HG03103 (cell line): ENCODE results near the gene DLG2.

Source experiments
- ATAC-seq: cut with Tn5 transposase; IDR thresholded peaks from one replicate; pipeline ENCODE4 v1.9.1; 2021; ENCODE audit warnings: low read depth; ENCODE audit not compliant: unreplicated experiment

Gene DLG2

DNA sequence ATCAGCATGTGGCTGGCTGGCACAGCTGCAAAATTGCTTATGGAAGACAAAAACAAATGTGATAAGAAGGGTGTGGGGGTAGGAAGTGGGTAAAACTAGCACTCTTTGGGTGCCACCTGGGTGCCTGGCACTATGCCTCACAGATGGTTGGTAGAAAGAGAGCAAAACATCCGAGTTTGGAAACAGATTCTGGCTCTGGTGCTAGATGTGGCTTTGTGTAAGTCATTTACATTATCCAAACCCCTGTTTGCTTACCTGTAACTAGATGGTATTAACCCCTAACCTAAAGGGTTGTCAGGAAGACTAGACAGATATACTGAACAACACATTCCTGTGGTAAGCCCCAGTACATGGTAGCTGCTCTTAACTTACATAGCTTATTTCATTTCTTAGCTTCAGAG is 905.6 kb downstream of the DLG2 start:
- no peak for ATAC-seq

DNA sequence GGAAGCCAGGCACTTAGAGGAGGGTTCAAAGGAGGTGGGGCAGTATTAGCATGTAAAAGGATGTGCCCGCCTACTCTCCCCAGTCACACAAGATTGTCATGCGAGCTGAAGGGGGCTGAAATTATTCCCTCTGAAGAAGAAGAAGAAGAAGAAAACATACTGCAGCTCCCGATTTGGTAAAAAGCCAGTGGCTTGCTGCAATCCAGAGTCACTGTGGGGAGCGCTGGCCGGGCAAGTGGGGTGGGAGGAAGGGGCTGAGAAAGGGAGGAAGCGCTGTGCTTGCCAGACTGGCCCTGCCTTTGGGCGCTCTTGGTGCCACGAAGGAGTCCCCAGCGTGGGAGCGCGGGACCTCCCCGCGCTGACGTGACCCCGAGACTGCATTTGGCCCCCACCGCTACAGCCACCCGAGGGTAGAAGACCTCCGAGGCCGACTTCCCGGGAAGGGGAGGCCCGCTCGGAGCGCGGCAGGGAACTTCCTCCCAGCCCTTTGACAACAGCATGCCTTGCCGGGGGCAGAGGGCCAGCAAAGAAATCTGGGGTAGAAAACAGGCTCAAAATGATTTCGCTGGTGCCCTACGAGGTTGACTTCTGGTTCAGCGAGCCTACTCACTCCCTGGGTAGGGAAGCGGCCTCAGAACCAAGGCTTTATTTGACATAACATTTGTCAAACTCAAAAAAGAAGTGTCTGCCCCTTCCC is 906.3 kb downstream of the DLG2 start:
- no peak for ATAC-seq

DNA sequence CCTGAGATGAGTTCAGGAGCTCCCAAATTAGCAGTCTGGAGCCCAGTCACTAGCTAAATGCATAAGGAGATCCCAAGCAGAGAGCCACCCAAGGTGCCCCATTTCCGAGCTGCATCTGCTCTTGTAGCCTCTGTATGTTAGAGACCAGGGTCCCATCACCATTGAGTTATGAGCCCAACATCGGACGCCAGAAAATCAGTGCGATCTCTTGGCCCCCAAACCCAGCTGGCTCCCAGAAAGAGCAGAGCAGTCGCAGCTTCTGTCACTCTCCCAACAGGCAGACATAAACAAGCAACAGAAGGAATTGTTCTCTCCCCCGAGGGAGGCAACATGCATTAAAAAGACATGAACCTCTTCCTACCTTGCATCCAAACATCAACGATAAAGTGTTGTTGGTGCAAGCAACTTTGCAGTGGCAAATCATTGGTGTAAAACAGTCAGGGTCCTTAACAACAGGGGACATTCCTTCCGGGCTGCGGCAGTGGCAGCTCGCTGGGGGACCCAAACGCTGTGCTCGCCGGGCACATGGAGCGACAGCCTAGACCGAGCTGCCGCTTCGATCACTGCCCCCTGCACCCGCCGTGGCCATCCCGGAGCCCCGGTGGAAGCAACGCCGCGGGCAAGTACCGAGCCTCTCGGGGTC is 907.1 kb downstream of the DLG2 start:
- no peak for ATAC-seq

DNA sequence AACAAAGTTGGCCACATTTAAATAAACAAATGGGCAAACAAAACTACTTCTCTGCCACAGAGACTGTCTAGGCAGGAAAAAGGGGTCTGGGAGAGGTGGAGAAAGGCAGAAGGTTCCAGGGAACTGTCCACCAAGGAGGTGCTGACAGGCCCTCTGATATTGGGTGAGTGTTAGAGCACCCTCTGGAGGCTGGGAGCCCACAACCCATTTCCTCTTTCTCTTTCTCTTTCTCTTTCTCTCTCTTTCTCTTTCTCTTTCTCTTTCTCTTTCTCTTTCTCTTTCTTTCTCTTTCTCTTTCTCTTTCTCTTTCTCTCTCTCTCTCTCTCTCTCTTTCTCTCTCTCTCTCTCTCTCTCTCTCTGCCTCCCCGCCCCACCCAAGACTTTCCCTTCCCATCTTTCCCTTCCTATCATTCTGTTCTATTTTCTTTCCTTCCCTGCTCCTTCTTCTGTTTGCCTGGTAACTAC is 912.8 kb downstream of the DLG2 start:
- ATAC-seq, result peak; percentile 97

DNA sequence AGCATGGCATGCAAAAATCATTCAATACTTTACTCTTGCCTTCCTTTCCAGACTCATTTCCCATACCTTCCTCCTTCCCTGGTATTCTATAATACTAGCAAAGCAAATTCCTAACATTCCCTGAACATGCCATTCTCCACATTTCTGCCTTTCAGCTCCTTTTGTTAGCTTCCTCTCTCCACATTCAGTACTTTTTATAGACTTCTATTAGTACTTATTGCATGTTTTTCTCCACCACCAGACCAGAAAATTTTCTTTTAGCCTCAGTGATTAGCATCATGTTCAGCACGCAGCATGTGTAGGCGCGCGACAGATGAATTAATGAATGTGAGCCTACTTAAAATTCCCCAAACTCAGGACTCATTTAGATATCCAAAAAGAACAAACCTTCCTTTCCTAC is 935.3 kb downstream of the DLG2 start:
- ATAC-seq, result no peak

DNA sequence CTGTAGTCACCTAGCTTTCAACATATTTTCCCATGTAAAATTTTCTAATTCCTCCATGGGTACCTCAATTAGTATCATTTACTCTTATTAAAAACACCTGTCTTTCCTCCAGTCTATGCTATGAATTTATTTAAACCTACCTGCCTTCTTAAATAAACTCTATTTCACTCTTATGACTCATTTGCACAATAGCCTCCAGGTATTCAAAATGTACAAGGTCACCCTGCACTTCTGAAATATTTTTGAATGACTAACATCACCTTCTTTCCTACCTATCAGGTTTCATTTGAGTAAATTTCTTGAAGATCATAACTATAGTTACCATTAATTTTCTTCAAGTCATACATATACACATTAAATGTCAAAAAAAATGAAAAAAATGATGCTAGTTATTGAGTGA is 939.7 kb downstream of the DLG2 start:
- no peak for ATAC-seq

DNA sequence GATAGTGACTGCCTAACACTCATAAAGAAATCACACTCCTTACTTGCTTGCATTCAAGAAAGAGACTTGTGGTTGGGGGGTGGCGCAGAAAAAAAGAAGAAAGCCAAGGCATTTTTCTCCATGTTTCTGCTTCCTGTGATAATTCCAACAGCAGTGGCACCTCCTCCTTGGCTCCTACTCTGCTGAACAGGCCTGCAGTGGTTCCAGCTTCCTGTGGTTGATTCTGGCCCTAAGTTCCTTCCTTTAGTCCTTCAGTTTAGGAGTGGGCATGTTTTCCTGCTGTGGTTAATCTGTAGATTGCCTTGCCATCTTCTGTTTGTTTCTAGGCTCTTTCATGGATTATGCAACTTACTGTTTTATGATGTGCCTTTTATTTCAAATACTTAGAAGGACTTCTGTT is 940.4 kb downstream of the DLG2 start:
- ATAC-seq, result no peak

DNA sequence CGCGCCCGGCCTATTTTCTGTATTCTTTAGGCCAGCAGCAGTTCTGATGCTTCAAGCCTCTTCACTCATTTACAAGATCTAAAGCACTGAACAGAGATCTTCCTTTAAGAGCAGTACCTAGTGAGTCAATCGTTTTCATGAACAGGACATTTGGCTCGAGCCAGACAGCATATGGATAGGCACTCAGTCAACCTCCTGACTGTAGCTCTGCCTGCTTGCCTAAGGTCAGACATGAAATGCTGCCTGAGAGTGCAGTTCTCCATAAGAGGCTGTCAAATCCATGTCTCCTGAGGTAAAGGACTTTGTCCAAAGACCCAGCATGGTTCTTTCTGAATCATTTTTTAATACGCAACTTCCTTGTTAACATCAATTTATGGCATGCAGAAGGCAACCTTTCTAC is 941.2 kb downstream of the DLG2 start:
- no peak for ATAC-seq

DNA sequence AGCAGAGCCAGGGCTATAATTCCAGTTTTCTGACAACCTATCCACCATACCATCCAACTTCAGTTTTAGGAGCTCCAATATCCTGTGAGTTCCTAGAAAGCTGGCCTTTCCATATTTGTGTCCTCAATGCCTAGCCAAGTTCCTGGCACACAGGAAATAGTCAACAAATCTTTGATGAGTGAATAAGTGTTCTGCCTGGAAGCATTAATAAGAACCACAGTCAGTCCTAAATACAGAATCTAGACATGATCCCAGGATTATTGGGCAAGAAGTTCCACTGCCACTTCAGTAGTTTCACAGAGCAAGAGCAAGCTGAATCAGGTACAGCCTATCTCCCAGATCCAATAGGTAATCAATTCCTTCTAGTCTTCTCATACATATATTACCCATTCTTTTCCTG is 942.0 kb downstream of the DLG2 start:
- ATAC-seq, result no peak

DNA sequence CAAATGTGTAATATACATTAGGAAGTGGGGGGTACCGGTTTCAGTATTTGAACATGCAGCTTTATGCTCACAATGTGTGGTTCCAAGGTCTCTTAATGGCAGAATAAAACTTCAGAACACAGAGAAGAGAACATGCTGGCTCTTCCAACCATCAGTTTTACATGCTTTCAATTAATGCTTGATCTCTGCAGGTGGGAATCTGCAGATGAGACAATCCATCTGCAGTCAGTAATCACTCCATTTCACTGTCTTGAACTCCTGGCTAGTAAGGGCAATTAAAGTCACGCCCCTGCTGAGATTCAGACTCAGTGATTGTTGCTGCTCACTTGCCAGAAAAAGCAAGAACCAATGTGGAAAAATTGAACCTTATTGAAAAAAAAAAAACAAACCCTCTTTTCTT is 945.7 kb downstream of the DLG2 start:
- ATAC-seq, result no peak

DNA sequence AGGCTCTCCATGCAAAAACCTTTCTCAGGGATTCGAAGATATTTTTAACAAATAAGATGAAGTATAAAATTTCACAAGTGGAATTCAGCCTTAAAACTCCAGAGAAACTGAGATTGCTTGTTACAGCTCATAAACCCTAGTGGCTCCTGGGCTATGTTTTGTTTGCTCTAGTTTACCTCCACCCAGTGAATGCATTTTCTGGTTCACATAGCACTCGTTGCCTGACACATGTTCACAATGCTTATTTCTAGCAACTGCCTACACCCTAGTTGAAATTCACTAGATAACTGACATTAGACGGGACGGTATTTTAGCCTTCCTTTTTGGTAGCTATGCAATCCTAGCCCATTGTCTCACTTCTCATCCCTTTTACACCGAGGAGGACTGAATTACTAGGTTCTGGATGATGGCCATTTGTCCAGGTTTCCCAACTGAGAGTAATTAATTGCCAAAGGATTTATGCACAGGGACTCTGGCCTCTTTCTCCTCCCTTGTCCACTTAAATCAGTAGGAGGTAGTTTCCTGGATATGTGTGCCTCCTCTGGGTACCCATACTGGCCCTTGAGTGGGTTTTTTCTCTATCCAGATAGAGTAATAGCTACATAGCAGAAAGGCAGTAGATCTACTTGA is 951.6 kb downstream of the DLG2 start:
- no peak for ATAC-seq

DNA sequence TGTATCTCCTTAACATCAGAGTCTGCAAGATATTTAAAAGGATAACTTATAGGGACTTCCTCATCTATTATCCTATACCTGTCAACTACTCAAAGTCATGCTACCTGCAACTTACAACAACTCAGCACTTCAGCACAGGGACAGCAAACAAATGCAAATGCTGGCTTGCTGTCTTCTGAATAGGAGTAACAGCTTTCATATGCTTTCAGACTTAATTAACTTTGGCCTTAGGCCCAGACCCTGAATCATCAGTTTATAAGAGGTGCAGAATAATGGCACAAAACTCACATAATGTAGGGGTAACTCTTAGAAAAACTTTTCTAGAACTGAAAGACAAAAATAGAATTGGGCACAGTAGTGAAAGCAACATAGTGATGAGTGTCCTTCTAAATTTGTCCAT is 953.4 kb downstream of the DLG2 start:
- ATAC-seq, result no peak

DNA sequence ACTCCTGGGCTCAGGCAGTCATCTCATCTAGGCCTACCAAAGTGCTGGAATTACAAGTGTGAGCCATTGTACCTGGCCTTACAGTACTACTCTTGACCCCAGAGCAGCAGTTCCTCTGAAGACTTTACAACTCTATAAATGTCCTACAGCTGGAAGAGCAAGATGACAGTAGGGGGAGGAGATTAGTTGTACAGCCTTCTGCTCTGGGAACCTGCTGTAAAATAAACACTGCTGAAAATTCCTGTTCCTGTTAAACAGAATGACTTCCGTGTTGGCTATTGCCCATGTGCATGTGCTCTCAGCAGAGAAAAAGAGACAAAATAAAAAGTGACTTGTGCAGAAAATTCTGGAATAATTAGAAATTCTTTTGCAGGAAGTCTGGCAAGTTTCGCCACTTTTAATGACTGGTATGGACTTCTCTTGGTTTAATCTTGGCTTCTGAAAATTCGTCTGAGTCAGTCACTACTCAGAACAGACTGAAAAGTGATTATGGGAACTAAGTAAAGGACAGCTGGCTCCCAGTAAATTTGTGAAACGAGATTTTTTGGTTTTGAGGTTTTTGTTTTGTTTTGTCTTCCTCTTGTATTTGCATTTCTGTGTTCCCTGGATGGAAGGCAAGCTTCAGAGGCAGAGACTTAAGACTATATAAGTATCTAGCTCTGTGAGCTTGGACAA is 955.7 kb downstream of the DLG2 start:
- no peak for ATAC-seq

DNA sequence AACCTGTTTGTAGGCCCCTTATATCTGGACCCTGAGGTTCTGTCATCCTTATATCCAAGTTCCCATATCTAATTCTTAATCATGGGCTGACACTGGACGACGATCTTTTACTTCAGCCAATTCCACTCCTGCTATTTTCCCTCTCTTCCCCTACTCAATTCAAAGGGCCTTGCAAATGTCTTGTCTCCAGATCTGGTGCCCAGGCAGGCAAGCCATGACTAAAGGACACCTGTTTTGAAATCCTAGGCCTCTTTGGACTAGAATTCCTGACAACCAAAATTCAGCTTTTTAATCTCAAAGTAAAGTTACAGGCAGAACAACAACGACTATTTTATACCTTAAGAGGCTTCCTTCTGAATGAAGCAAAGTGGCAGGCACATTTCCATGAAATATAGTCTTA is 963.4 kb downstream of the DLG2 start:
- ATAC-seq, result no peak

DNA sequence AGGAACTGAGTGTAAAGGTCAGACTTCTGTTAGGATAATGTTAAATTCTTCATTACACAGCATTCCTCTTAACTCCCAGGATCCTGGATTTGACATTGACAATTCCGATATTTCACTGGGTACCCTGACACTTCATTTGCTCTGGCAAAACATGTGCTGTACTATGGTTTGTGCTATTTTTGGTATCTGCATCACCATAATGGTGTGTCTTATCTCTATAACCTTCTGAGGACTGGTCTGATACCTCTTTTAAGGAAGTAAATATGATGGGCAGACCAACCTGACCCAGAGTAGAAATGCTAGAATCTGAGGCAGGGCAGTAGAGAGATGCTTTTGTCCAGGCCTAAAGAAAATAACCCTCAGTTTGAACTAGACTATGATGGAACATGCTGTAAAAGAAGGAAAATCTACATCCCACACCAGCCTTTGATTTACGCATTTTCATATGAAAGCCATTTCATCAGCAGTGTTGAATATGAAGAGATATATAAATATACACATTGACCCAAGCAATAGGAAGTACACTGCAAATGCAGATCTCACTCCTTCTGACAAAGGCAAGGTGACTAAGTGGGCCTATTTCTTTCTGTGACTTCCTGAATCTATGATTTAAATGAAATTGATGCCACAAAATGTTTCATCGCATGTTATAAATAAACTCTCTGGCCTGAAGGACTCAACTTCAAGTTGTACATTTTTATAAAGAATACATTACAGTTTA is 966.7 kb downstream of the DLG2 start:
- ATAC-seq, result no peak

DNA sequence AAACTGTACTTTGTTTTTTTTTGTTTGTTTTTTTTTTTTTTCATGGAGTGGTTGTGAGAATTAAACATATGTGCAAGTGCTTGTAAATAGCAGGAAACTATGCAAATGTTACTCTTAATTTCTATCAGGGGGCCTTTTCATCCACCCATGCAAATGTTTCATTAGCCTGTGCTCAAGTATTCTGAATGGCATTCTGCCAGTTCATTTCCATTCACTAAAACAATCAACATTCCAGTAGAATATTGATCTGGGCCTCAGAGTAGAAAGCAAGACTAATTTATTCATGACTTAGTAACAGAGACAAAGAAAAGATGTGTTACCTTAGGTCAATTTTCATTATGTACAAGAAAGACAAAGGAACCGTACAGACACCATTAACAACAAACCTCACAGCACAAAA is 971.4 kb downstream of the DLG2 start:
- no peak for ATAC-seq

DNA sequence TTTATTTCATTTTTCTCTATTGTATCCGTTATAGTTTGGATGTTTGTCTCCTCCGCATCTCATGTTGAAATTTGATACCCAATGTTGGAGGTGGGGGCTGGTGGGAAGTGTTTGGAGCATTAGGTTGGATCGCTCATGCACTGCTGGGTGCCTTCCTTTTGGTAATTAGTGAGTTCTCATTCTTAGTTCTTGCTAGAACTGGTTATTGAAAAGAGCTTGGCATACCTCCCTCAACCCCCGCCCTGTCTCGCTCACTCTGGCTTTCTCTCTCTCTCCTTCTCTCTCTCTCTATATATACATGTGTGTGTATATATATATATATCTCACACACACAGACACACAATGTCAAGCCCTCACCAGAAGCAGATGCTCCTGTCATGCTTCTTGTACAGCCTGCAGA is 978.7 kb downstream of the DLG2 start:
- no peak for ATAC-seq

DNA sequence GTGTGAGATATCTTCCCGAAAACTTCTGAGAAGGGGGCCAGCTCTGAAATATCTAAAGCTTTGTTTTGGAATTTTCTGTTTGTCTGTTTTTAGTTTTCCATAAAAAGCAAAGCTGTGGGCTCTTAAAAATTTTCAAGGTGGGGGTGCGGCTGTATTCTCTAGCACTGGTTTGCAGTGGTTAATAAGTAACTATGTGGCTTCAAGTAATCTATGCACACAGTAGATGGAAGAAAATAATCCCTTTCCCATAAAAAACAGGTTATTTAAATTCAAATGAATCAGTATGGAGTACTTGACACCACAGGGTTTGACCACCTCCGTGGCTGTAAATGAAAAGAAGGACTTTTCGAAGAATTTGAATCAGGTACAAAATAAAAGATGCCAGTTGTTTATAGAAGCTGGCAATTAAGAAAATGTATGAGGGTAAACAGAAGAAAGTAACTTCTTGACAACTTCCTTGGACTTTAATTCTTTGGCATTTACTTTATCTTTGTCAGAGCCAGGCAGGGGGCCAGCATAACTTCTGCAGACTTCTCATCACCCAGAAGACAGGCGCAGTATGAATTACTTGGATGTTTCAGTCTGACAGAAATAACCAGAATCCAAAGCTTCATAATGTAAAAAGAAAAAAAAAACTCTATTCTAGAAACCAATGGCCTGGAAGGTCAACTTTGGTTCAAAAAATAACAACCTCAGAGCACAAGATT is 981.0 kb downstream of the DLG2 start:
- ATAC-seq, result no peak

DNA sequence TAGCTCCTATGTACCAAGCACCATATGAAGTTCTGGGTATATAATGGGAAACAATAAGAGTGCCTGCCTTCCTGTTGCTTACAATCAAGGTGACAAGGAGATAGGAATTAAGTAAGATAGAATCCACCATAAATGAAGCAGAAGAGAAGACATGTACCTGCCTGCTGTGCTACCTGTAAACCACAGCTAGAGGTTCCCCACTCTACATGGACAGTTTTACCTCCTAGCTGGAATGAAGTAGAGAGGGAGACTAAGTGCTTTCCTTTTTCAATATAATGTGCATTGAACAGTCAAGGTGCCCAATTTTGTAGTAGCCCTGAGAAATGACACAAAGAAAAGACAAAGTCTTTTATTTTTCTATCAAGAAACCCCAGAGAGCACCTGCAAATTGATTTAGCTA is 984.6 kb downstream of the DLG2 start:
- no peak for ATAC-seq

DNA sequence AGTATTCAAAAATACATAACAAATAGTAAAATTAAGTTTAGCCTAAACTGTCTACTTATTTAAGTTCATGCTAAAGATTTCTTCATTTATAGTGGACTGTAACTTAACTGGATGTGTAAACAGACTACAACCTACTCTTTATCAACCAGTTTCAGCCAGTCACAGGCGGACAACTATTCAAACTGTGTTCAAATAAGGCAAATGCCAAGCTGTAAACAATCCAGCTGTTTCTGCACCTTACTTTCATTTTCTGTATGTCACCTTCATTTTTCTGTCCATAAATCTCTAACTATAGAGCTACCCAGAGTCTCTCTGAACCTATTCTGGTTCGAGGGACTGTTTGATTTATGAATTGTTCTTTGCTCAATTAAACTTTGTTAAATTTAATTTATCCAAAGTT is 992.8 kb downstream of the DLG2 start:
- ATAC-seq, result no peak
